HG02759 (cell line): ENCODE data around the gene IQSEC1.

Experiments
- ATAC-seq: cut with Tn5 transposase; IDR thresholded peaks from one replicate; pipeline ENCODE4 v1.9.1; 2021; ENCODE audit warnings: mild to moderate bottlenecking, moderate library complexity; ENCODE audit not compliant: unreplicated experiment

Gene IQSEC1

GRCh38 chr3:12975748-12976522 lies 97.3 kb downstream of the IQSEC1 start:
- no peak for ATAC-seq

DNA sequence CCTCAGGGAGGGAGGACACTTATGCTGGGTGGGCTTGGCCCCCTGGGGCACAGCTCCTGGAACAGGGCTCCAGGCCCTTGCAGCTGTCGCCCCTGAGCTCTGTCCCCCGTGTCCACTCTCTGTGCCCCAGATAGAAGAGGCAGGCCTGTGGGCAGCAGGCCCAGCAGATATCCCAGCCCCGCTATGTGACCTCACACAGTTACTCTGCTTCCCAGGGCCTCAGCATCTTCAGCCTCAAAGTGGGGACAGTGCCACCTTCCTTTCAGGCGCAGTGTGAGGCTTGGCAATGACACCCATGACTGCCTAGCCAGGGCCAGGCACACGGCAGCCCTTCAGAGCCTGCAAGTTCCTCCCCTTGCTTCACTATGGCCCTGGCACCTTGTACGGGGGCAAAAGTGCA lies 98.4 kb downstream of the IQSEC1 start:
- ATAC-seq, result no peak

GRCh38 chr3:12974334-12974733 lies 98.9 kb downstream of the IQSEC1 start:
- no peak for ATAC-seq

- no peak for ATAC-seq
Measured at GRCh38 chr3:12973827-12974226, 99.4 kb downstream of the IQSEC1 start.

DNA sequence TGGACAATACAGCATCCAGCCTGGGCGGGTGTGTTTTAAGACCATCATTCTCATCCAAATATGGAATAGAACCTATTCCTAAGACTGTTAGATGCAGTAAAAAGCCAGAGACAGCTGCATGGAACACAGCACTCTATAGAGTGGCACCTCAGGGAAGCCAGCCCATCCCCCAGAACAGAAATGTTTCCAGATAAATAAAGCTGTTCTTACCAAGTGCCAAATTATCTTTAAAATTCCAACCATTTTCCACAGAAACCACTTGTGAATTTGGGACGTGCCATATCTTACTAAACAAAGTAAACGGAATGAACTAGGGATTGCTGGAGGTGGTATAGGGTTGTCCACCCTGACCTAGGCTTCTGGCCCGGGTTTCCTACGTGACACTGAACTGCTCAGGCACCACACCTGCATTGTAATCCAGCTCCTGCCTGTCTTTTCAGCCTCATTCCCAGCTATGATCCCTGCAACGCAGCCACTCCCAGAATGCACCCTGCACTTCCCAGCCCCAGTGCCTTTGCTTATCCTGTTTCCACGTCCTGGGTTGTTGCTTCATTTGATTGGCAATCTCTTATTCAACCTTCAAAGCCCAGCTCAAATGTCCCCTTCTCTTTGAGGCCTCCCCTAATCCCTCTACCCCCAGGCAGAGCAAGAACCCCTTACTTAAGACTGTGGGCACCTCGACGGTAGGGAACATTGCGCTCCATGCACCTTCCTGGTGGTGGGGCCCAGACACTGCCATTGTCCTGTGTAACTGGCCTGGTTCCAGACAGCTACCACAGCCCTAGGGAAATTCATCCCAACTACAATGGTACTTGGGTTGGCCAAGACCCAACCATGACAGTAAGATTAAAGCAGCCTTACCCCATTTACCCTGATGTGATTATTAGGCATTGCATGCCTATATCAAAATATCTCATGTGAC lies 100.2 kb downstream of the IQSEC1 start:
- ATAC-seq, result no peak

- ATAC-seq, result no peak
Measured at GRCh38 chr3:12972043-12972442, 101.2 kb downstream of the IQSEC1 start.

- ATAC-seq, result no peak
Measured at GRCh38 chr3:12970684-12971083, 102.5 kb downstream of the IQSEC1 start.

DNA sequence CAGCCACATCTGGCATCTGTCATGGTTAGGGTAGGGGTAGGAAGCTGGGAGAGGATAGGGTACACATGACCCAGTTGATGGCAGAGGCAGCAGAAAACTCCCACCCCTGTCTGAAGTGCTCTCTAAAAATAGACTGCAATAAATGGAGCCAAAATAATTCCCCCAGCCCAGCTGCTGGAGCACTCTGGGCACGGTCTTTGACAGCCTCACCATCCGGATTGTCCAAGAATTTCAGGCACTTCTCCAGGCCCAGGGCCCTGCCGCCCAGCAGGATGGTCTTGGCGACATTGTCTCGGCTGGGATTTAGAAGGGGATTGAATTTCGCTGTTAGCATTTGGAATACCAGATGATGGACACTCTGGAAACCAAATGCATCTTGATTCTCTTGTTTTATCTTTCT lies 103.7 kb downstream of the IQSEC1 start:
- no peak for ATAC-seq

GRCh38 chr3:12968541-12968940 lies 104.7 kb downstream of the IQSEC1 start:
- ATAC-seq, result no peak

DNA sequence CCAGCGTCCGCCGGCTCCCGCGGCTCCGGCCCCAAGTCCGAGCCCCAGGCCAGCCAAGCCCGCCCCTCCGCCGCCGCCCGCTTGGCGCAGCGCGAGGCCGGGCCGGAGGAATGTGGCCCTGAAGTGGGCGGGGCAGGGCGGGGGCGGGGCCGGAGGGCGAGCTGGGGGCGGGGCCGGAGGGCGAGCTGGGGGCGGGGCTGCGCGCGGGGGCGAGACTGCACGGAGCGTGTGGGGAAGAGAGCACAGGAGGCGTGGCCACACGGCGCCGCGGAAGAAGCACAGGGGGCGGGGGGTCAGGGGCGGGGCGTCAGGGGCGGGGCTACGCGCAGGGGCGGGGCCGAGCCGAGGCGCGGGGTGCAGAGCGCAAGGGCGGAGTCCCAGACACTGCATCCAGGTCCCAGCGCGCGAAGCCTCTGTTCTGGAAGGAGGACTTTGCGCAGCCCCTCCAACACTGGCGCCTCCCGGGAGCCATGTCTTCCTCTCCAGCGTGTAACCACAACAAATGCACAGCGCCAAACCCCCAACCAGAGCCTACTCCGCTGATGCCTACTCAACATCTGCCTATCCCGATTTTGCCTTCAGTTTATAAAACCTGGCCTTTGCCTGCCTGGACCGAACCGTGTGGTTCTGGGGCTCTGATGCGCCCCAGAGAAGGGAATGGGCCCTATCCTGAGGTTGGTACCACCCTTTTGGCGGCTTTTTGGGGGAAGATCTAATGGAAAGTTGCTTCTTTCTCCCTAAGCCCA lies 105.5 kb downstream of the IQSEC1 start:
- peak; percentile 79 for ATAC-seq

DNA sequence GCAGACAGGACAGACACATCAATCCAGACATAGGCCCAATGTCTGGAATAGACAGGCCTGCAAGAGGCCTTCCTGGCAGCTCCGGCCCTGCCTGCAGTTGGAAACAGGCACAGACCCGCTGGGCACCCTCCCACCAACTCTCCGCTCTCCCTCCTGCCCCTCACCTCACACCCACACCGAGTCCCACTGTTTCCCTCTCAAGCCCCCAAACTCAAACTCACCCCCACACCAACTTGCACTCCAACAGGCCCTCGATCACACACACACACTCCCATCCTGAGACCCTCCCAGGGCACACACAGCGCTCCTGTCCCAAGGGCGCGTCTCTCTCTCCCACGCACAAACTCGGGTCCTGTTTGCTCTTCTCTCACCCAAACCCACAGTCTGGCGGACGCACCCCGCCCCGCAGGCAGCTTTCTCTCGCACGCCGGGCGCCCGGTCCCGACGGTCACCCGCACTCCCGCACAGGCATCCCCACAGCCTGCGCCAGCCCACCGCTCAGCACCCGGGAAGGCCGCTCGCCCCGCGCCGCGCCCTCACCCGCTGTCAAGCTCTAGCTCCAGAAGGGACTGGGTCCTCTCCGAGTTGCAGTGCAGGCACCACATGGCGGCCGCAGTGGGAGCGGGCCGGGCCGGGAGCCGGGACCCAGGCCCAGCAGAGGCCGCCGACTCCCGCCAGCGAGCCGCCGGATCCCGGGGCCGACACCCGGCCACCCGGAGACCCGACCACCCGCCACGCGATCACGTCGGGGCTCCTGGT lies 106.2 kb downstream of the IQSEC1 start:
- ATAC-seq, result peak; percentile 24

DNA sequence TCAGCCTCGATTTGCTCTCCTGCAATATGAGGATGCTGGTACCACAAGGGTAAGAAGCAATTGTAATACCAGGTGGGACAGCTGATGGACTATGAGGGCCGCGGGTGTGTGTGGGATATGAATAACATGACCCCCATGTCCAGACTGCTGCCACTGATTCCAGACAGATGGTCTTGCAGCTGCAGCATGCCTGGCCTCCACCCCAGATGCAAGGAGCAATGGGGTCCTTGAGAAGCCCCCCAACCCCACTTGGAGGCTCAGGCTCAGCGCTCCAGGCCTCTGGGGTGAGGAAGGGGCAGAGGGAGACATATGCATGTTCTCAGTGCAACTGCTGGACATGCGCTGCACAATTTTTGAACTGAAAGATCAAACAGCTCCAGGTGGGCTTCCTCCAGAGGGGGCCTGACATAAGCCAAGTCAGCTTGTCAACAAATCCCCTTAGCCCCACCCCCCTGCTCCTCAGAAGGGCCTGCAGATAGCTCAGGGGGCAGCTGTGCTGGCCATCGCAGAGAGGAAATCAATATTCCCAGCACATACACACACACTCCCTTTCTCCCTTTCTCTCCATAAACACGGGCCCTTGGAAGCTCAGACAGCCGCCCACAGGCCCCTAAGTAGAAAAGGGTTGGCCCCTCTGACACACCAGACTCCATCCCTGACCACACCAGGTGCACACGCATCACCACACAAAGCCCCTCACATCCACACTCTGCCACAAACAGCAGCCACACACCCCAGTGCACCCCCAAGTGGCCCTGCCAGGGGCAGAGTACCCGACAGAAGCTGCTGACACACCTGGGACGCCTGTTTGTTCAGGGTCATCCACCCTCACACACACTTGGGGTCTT lies 107.0 kb downstream of the IQSEC1 start:
- ATAC-seq, result no peak

DNA sequence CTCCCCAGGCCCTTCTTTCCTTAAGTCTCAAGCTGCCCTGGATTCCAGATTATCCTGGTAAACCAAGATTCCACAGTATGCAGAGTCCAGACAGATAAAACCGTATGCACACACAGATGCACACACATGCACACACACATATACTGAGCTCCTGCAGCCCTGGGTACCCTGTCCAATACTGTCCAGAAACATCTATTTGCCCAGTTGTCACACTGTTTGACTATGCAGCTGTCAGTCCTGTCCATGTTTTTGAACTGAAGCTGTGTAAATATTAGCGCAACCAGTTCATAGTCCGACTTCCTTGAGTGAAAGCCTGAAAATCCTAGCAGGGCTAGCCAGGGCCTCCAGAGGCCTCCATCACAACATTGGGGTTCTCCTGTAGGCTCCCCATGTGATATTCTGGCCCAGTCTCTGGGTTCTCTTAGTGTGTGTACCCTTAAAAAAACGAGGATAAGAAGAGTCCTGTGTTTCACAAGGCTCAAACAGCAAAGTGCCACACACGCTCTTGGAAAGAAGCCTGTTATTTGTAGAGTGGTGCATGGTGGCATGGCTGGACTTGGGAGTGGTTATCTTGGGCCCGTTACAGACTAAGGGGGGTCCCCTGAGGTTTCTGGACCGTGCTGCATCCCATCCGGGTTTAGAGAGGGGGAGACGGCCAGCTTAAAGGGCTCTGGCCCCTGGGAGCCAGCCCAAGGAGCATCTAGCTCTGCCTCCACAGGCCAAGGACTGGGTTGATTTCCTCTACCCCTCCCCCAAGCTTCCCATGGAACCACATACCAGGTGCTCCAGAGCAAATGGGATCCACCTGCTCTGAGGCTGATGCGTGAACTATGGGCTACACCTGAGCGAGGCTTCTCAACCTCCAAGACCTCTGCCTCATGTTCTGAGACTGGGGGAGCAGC lies 108.3 kb downstream of the IQSEC1 start:
- ATAC-seq, result no peak

DNA sequence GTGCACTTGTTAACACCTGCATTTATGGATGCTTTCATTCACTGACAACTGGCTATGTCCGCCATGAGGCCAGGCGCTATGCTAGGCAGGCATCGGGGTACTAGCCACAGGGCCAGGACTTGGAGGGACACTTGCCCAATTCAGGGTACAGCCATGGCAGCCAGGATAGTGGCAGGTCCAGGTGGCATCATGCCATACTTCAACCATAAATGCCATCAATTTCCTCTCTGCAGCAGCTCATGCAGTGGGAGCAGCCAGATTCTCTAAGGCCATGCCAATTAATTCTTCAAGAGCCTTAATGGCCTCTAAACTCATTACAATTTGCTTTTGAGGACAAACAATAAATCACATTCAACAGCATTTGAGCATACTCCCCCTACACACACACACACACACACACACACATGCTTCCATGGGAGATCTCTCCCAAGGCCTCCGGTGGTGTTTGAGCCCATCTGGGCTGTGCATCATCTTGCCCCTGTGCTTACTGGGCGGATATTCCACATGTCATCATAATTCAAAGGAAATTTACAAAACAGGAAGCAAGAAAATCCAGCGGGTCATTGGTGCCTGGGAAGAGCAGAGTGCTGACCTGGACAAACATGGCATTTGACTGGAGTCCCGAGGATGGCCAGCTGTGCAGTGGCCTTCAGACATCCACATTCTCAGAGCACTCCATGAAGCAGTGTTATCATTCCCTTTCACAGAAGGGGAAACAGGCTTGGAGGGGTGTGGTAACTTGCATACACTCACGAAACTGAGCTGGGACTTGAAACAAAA lies 109.1 kb downstream of the IQSEC1 start:
- no peak for ATAC-seq

- ATAC-seq, result no peak
Measured at GRCh38 chr3:12963231-12963896, 109.9 kb downstream of the IQSEC1 start.

- no peak for ATAC-seq
Measured at GRCh38 chr3:12962292-12962691, 110.9 kb downstream of the IQSEC1 start.

DNA sequence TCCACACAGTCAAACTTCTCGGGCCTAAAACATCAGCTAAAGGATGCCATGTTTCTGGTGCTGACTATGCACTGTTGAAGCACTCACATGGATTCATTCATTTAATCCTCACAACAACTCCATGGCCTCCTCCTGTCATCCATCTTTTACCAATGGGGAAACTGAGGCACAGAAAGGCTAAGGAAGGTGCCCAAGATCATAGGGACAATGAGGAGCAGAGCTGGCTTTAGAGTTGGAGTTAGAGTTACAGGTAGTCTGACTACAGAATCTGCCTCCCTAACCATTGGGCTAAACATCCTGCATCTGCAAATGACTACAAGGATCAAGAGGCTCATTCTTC lies 111.6 kb downstream of the IQSEC1 start:
- ATAC-seq, result no peak
